Fibroblast of skin of abdomen (primary cell): Measurements from ENCODE around the gene LLGL1.

Experiments
- DNase-seq: peaks from one replicate; pipeline ENCODE4 v3.0.0-alpha.2; 2013

The LLGL1 gene

GRCh38 chr17:18270046-18270931 lies 44.9 kb downstream of the LLGL1 start:
- DNase-seq = no peak

GRCh38 chr17:18277076-18277475 lies 51.6 kb downstream of the LLGL1 start:
- no peak for DNase-seq

GRCh38 chr17:18278867-18279266 lies 53.4 kb downstream of the LLGL1 start:
- DNase-seq = no peak

GRCh38 chr17:18280249-18280648 lies 54.8 kb downstream of the LLGL1 start:
- no peak for DNase-seq

- DNase-seq = no peak
These were observed 55.4 kb downstream of the LLGL1 start for GRCh38 chr17:18280766-18281371.

GRCh38 chr17:18281788-18282187 lies 56.4 kb downstream of the LLGL1 start:
- no peak for DNase-seq

- no peak for DNase-seq
These were observed 59.9 kb downstream of the LLGL1 start for GRCh38 chr17:18285296-18285695.

GRCh38 chr17:18291718-18292540 lies 66.5 kb downstream of the LLGL1 start:
- DNase-seq = no peak
